Gastrocnemius medialis (tissue), 4 donors: Measurements from ENCODE around the gene IQSEC1. TPM values are rescaled to one million over a fixed set of nuclear protein-coding genes. Genes with fewer than 3 reads are reported as not detected.

Experiments used
- ATAC-seq, 2 donors: fragments of 150-250 bp; one replicate each; pipeline ENCODE4 v1.9.1; 2016
- DNase-seq, 2 donors: peaks; one replicate each; pipeline ENCODE4 v3.0.0-alpha.2; 2019
- H3K27ac ChIP-seq, 4 donors: fragments of 200-600 bp; sonication (generic); 1 replicate in 1 of 4; 2 replicates in 3 of 4; pipeline ENCODE4 v1.5.1; 2016 to 2018; ENCODE audit warnings: mild to moderate bottlenecking in 2 of 4, moderate library complexity in 1 of 4
- H3K27me3 ChIP-seq, 3 donors: fragments of 200-600 bp; sonication (generic) in 2 of 3; 1 replicate in 1 of 3; 2 replicates in 2 of 3; pipeline versions ENCODE4 v1.5.1 to v1.6.0; 2016 to 2019; ENCODE audit warnings: mild to moderate bottlenecking in 1 of 3, moderate library complexity in 1 of 3
- H3K36me3 ChIP-seq, 2 donors: fragments of 200-600 bp; sonication (generic) in 1 of 2; one replicate each; pipeline ENCODE4 v1.5.1; 2017 to 2018
- H3K4me1 ChIP-seq, 2 donors: fragments of 200-600 bp; sonication (generic) in 1 of 2; one replicate each; pipeline ENCODE4 v1.5.1; 2016 to 2017; ENCODE audit warnings: mild to moderate bottlenecking in 2 of 2
- H3K4me3 ChIP-seq, 4 donors: fragments of 200-600 bp; sonication (generic) in 3 of 4; 1 replicate in 1 of 4; 2 replicates in 3 of 4; pipeline ENCODE4 v1.5.1; 2016 to 2019; ENCODE audit warnings: mild to moderate bottlenecking in 2 of 4
- H3K9me3 ChIP-seq, 3 donors: fragments of 200-600 bp; sonication (generic) in 2 of 3; 1 replicate in 1 of 3; 2 replicates in 2 of 3; pipeline ENCODE4 v1.5.1; 2016 to 2019
- CTCF ChIP-seq, 5 experiments: fragments of 450-650 bp in 3 of 5; fragments of 200-600 bp in 2 of 5; sonication (generic) in 2 of 5; IDR thresholded peaks in 4 of 5; conservative IDR thresholded peaks in 1 of 5; 1 replicate in 4 of 5; 2 replicates in 1 of 5; pipeline ENCODE4 v1.5.1; 2016 to 2019; ENCODE audit warnings: antibody characterized with exemption in 5 of 5, mild to moderate bottlenecking in 3 of 5, moderate library complexity in 3 of 5
- POLR2A ChIP-seq, 2 donors: fragments of 450-650 bp; IDR thresholded peaks; one replicate each; pipeline ENCODE4 v1.6.1; 2017; ENCODE audit warnings: antibody characterized with exemption in 2 of 2, mild to moderate bottlenecking in 2 of 2, moderate library complexity in 2 of 2
- in situ Hi-C, 4 donors: fragments of 200-750 bp; cut with MboI; loops; one replicate each; pipeline versions ENCODE4 v1.15.0 to v1.8.0; 2017; ENCODE audit warnings: low sequenced_read_pairs in 4 of 4
- intact Hi-C: fragments of 100-400 bp; cut with DNase I; formaldehyde crosslinking; loops from one replicate; pipeline ENCODE4 v1.15.1; 2023; ENCODE audit warnings: low total_unique reads
- total RNA-seq, 4 donors: library from RNA; depleted of rRNA; stranded (reverse); fragments of >200 nt; gene quantifications; one replicate each; pipeline versions ENCODE4 v1.1.0 to v1.2.3, GENCODE V29; 2016

The IQSEC1 gene
- total RNA-seq, 4 donors from 2014 or later: 15.2 to 31.3 (median 28.0) TPM

- ATAC-seq (no peak), DNase-seq (no peak)
- in situ Hi-C loops: no loop called here
- no peaks in the 10 kb centered on the region for H3K27me3 ChIP-seq
- TF ChIP-seq CTCF (IDR thresholded peaks at IDR 0.05 in 4 of 5, conservative IDR thresholded peaks at IDR 0.05 in 1 of 5) (no peak), POLR2A (IDR thresholded peaks at IDR 0.05) (no peak)
- peaks cover 0 to 14% of the 10 kb centered on the region in 2 donors for H3K4me1 ChIP-seq
- H3K9me3 ChIP-seq: no peaks in the 10 kb centered on the region
- no peaks in the 10 kb centered on the region for H3K36me3 ChIP-seq
- H3K27ac ChIP-seq: no peak overlapping the region
- intact Hi-C loops: no loop called here
- H3K4me3 ChIP-seq: no peak overlapping the region
Observed at GRCh38 chr3:13108861-13109260, 35.6 kb upstream of the IQSEC1 start.

GRCh38 chr3:13107661-13108060, 34.4 kb upstream of the IQSEC1 start:
- Histone ChIP-seq H3K9me3 (no peaks in the 10 kb centered on the region), H3K4me1 (peaks cover 0 to 14% of the 10 kb centered on the region in 2 donors), H3K27ac (no peak overlapping the region), H3K36me3 (no peaks in the 10 kb centered on the region), H3K4me3 (no peak overlapping the region), H3K27me3 (no peaks in the 10 kb centered on the region)
- ATAC-seq (no peak), DNase-seq (no peak)
- intact Hi-C loops: no loop called here
- in situ Hi-C loops: no loop called here
- TF ChIP-seq POLR2A (IDR thresholded peaks at IDR 0.05) (no peak), CTCF (IDR thresholded peaks at IDR 0.05 in 4 of 5, conservative IDR thresholded peaks at IDR 0.05 in 1 of 5) (no peak)

GRCh38 chr3:13106308-13107001, 33.2 kb upstream of the IQSEC1 start:
- H3K4me1 ChIP-seq: peaks cover 0 to 8% of the 10 kb centered on the region in 2 donors
- H3K4me3 ChIP-seq: no peak overlapping the region
- no peaks in the 10 kb centered on the region for H3K36me3 ChIP-seq
- in situ Hi-C loops (no loop called here), intact Hi-C loops (no loop called here)
- H3K27ac ChIP-seq: no peak overlapping the region
- TF ChIP-seq POLR2A (IDR thresholded peaks at IDR 0.05) (no peak), CTCF (IDR thresholded peaks at IDR 0.05 in 4 of 5, conservative IDR thresholded peaks at IDR 0.05 in 1 of 5) (no peak)
- no peaks in the 10 kb centered on the region for H3K9me3 ChIP-seq
- H3K27me3 ChIP-seq: no peaks in the 10 kb centered on the region
- ATAC-seq (no peak), DNase-seq (no peak)

- TF ChIP-seq POLR2A (IDR thresholded peaks at IDR 0.05): no peak
- Histone ChIP-seq H3K27ac (no peak overlapping the region), H3K4me1 (peaks cover 0 to 2% of the 10 kb centered on the region in 2 donors), H3K27me3 (no peaks in the 10 kb centered on the region), H3K36me3 (no peaks in the 10 kb centered on the region), H3K4me3 (no peak overlapping the region), H3K9me3 (no peaks in the 10 kb centered on the region)
- intact Hi-C loops (no loop called here), in situ Hi-C loops (no loop called here)
- ATAC-seq (no peak), DNase-seq (no peak)
Observed at GRCh38 chr3:13105896-13106250, 32.6 kb upstream of the IQSEC1 start.

GRCh38 chr3:13105181-13105895, 32.1 kb upstream of the IQSEC1 start:
- in situ Hi-C loops (no loop called here), intact Hi-C loops (no loop called here)
- H3K4me3 ChIP-seq: no peak overlapping the region
- no peaks in the 10 kb centered on the region for H3K9me3 ChIP-seq
- no peak overlapping the region for H3K27ac ChIP-seq
- no peaks in the 10 kb centered on the region for H3K4me1 ChIP-seq
- no peak for TF ChIP-seq CTCF (IDR thresholded peaks at IDR 0.05 in 4 of 5, conservative IDR thresholded peaks at IDR 0.05 in 1 of 5)
- no peak for TF ChIP-seq POLR2A (IDR thresholded peaks at IDR 0.05)
- H3K36me3 ChIP-seq: no peaks in the 10 kb centered on the region
- no peaks in the 10 kb centered on the region for H3K27me3 ChIP-seq
- ATAC-seq (no peak), DNase-seq (no peak)
